Transverse colon (tissue), 4 donors: ENCODE measurements around the gene ZNF521. TPM values are rescaled to one million over a fixed set of nuclear protein-coding genes. Genes with fewer than 3 reads are reported as not detected.

Source experiments
- DNase-seq: peaks from one replicate; pipeline ENCODE4 v3.0.0-alpha.2; 2019
- H3K27ac ChIP-seq, 4 donors: fragments of 200-600 bp; sonication (generic); 2 replicates each; pipeline ENCODE4 v1.5.1; 2016 to 2018; ENCODE audit warnings: inconsistent platforms in 4 of 4
- H3K27me3 ChIP-seq: fragments of 200-600 bp; sonication (generic); 2 replicates; pipeline ENCODE4 v1.5.1; 2017; ENCODE audit warnings: inconsistent platforms
- H3K36me3 ChIP-seq, 4 donors: fragments of 200-600 bp; sonication (generic); 2 replicates each; pipeline ENCODE4 v1.5.1; 2017 to 2019; ENCODE audit warnings: inconsistent platforms in 4 of 4
- H3K4me1 ChIP-seq, 4 donors: fragments of 200-600 bp; sonication (generic); 2 replicates each; pipeline ENCODE4 v1.5.1; 2017 to 2020; ENCODE audit warnings: inconsistent platforms in 4 of 4
- H3K4me3 ChIP-seq, 4 donors: fragments of 200-600 bp; sonication (generic); 1 replicate in 1 of 4; 2 replicates in 3 of 4; pipeline versions ENCODE4 v1.5.1 to v1.6.1; 2017 to 2019; ENCODE audit warnings: inconsistent platforms in 4 of 4
- H3K9me3 ChIP-seq, 2 donors: fragments of 200-600 bp; sonication (generic); 2 replicates each; pipeline ENCODE4 v1.5.1; 2017 to 2019; ENCODE audit warnings: inconsistent platforms in 2 of 2
- CTCF ChIP-seq, 5 experiments: fragments of 200-600 bp in 3 of 5; fragments of 450-650 bp in 2 of 5; sonication (generic) in 3 of 5; IDR thresholded peaks; 1 replicate in 2 of 5; 2 replicates in 3 of 5; pipeline ENCODE4 v1.5.1; 2016 to 2017; ENCODE audit warnings: antibody characterized with exemption in 5 of 5, inconsistent platforms in 3 of 5, mild to moderate bottlenecking in 2 of 5, moderate library complexity in 1 of 5
- EP300 ChIP-seq: sonication (generic); formaldehyde crosslinking; IDR thresholded peaks from one replicate; pipeline ENCODE4 v1.6.1; 2017; ENCODE audit warnings: antibody characterized with exemption, low read depth
- POLR2A ChIP-seq: fragments of 450-650 bp; IDR thresholded peaks from one replicate; pipeline ENCODE4 v1.6.1; 2016; ENCODE audit warnings: antibody characterized with exemption, mild to moderate bottlenecking, moderate library complexity
- POLR2AphosphoS5 ChIP-seq, 3 donors: sonication (generic); formaldehyde crosslinking; IDR thresholded peaks; one replicate each; pipeline ENCODE4 v1.6.1; 2016; ENCODE audit warnings: antibody characterized with exemption in 3 of 3
- WGBS, 2 donors: methylation state at CpG; one replicate each; pipeline ENCODE4 v1.1.5; 2018; ENCODE audit warnings: low coverage in 1 of 2; 5-methylcytosine and 5-hydroxymethylcytosine counted together
- in situ Hi-C, 4 donors: fragments of 200-750 bp; cut with MboI; loops; one replicate each; pipeline versions ENCODE4 v1.15.0 to v1.15.1; 2017; ENCODE audit warnings: low sequenced_read_pairs in 3 of 4, low pct_ligation_motif_present in 1 of 4, low pct_unique_long_range_greater_than_20kb in 1 of 4
- intact Hi-C: fragments of 100-400 bp; cut with DNase I; formaldehyde crosslinking; loops from one replicate; pipeline ENCODE4 v1.15.1; 2023; ENCODE audit warnings: low total_unique reads
- total RNA-seq, 4 donors: library from RNA; depleted of rRNA; stranded (reverse); fragments of >200 nt; gene quantifications; one replicate each; pipeline ENCODE4 v1.1.0, GENCODE V29; 2016

The ZNF521 gene
- total RNA-seq, 4 donors from 2014 or later, result 6.4 to 29.5 (median 9.0) TPM

DNA sequence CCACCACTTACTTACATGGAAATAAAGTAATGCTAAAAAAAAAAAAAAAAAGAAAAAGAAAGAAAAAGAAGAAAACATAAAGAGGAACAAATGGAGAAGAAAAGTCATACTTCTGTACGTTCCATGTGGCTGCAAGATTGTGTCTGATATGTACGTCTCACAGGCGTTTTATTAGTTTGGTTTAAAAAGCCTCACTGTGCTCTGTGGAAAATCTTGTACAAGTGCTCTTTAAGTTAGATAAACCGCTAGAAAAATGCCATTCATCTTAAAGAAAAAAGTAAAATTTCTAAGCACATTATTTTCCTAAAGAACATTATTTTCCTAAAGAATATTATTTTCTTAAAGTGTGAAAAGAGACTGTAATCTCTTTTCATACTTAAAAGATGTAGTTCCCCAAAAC lies 165.1 kb downstream of the ZNF521 start:
- Histone ChIP-seq H3K27ac (no peak overlapping the region), H3K4me3 (no peak overlapping the region), H3K36me3 (no peaks in the 10 kb centered on the region), H3K27me3 (peaks cover 5% of the 10 kb centered on the region), H3K4me1 (no peaks in the 10 kb centered on the region), H3K9me3 (no peaks in the 10 kb centered on the region)
- TF ChIP-seq CTCF (IDR thresholded peaks at IDR 0.05) (no peak), POLR2A (no peak), EP300 (no peak), POLR2AphosphoS5 (IDR thresholded peaks at IDR 0.05) (no peak)
- 76 to 83% methylated on average over 4 of the region's 4 CpGs for WGBS, 2 donors
- DNase-seq, result no peak
- in situ Hi-C loops, result no loop called here
- intact Hi-C loops, result no loop called here

- H3K27me3 ChIP-seq, result no peaks in the 10 kb centered on the region
- TF ChIP-seq CTCF (IDR thresholded peaks at IDR 0.05), result no peak
- TF ChIP-seq POLR2A, result no peak
- TF ChIP-seq POLR2AphosphoS5 (IDR thresholded peaks at IDR 0.05), result no peak
- no peak for TF ChIP-seq EP300
- no peaks in the 10 kb centered on the region for H3K36me3 ChIP-seq
- in situ Hi-C loops, result no loop called here
- DNase-seq, result no peak
- H3K4me3 ChIP-seq, result no peak overlapping the region
- WGBS, 2 donors, result 97% methylated on average over 2 of the region's 2 CpGs; no CpG with 5 or more reads in 1 of the 2 donors
- intact Hi-C loops, result no loop called here
- no peaks in the 10 kb centered on the region for H3K9me3 ChIP-seq
- no peaks in the 10 kb centered on the region for H3K4me1 ChIP-seq
- H3K27ac ChIP-seq, result no peak overlapping the region
Measured at GRCh38 chr18:25181993-25182392, 170.0 kb downstream of the ZNF521 start.

GRCh38 chr18:25181581-25181980 lies 170.4 kb downstream of the ZNF521 start:
- H3K4me3 ChIP-seq, result no peak overlapping the region
- no peak overlapping the region for H3K27ac ChIP-seq
- no peak for DNase-seq
- no peak for TF ChIP-seq EP300
- no peak for TF ChIP-seq POLR2AphosphoS5 (IDR thresholded peaks at IDR 0.05)
- no peak for TF ChIP-seq CTCF (IDR thresholded peaks at IDR 0.05)
- 77% methylated on average over 3 of the region's 3 CpGs; no CpG with 5 or more reads in 1 of the 2 donors for WGBS, 2 donors
- intact Hi-C loops (no loop called here), in situ Hi-C loops (no loop called here)
- no peaks in the 10 kb centered on the region for H3K27me3 ChIP-seq
- H3K9me3 ChIP-seq, result no peaks in the 10 kb centered on the region
- H3K4me1 ChIP-seq, result no peaks in the 10 kb centered on the region
- no peaks in the 10 kb centered on the region for H3K36me3 ChIP-seq

DNA sequence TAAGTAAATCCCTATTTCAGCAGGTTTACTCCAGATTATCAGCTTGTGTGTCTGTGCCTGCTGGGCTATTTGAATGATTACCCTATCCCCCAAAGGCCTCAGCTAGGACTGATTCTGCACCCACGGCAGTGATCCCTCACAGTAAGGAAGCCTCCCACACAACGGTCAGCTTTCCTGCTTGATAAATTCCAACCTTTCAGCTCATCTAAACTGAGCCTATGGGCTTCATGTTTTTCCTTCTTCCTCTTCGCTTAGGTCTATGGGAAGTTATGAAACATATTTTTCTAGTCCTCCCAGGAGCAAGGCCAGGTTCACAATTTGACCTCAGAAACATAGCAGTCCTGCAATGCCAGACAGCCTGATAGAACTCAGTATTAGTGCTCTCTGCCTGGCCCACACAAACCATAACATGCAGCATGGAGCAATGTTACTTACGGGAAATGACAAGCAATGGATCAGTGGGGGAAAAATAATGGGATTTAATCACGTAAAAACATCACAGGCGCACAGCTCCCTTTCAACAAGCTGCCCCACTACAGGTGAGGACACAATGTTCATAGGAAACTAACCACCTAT lies 170.9 kb downstream of the ZNF521 start:
- 82 to 84% methylated on average over 5 to 6 of the region's 6 CpGs for WGBS, 2 donors

More for the DNA sequence above, 170.9 kb downstream of the ZNF521 start:
- Histone ChIP-seq H3K4me1 (no peaks in the 10 kb centered on the region), H3K27me3 (no peaks in the 10 kb centered on the region), H3K9me3 (no peaks in the 10 kb centered on the region), H3K27ac (no peak overlapping the region), H3K4me3 (no peak overlapping the region), H3K36me3 (no peaks in the 10 kb centered on the region)
- no peak for DNase-seq
- intact Hi-C loops, result no loop called here
- in situ Hi-C loops, result no loop called here
- TF ChIP-seq CTCF (IDR thresholded peaks at IDR 0.05) (no peak), POLR2A (no peak), POLR2AphosphoS5 (IDR thresholded peaks at IDR 0.05) (no peak), EP300 (no peak)
